ENCODE measurements around the gene SHISAL1.
A peak's percentile ranks its signal among the peaks of the same experiment; 100 is the strongest.
"Not testable (repeated sequence)": the region's sequence is repeated elsewhere in the genome, so short reads cannot be mapped to it uniquely, and the experiment has no call there.

SHISAL1 gene

GRCh38 chr22:44330188-44330743 is 17.5 kb upstream of the SHISAL1 start:
- DNase-seq (ENCODE audit: extremely low spot score, insufficient read length, low read depth), result no peak
- FAIRE-seq, result no peak

DNA sequence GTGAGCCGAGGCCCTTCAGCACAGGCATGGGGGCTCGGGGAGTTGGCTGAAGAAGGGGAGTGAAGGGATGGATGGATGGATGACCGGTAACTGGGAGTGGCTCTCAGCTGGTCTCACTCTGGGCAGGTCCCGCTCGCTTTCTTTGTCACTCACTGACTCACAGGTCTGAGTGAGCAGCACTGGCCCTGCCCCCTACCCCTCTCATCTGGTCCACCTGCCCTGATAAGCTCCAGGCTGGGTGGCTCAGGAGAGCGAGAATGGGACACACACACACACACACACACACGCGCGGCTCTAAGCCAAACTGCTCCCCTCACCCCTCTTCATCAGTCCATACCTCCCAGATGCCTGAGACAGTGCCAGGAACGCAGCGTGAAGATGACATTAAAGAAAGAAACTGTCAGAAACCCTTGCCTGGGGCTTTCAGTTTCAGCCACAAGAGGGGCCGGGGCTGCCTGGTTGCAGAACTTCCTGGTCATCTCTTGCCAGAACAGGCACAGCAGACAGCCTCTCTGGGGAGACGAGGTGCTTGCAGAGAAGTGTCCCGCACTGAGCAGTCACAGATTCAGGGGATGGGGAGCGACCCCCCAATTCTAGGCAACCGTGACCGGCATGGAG is 16.5 kb upstream of the SHISAL1 start:
- DNase-seq (ENCODE audit: extremely low spot score, insufficient read length, low read depth), result peak; percentile 70
- FAIRE-seq, result peak; percentile 95

- FAIRE-seq (no peak), DNase-seq (ENCODE audit: extremely low spot score, insufficient read length, low read depth) (no peak)
Observed at GRCh38 chr22:44328762-44329161, 16.0 kb upstream of the SHISAL1 start.

DNA sequence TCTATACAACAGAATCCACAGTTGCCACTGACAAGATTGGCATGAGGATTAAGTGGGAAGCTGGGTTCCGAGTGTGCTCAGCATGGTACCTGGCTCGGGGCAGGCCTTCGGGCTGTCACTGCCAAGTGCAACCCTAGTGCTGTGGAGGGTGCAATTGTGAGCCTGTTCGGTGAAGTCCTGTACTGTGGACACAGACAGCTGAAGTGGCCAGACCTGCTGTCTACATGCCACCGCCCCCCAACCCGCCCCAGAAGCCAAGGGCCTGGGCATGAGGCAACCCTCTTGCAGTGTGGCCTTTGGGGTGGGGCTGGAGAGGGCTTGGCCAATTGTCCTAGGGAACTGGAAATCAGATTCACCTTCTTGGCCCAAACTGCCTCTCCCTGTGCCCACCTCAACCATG is 15.6 kb upstream of the SHISAL1 start:
- no peak for FAIRE-seq
- DNase-seq (ENCODE audit: extremely low spot score, insufficient read length, low read depth), result no peak

- DNase-seq (ENCODE audit: extremely low spot score, insufficient read length, low read depth) (no peak), FAIRE-seq (no peak)
Observed at GRCh38 chr22:44326491-44326885, 13.7 kb upstream of the SHISAL1 start.

DNA sequence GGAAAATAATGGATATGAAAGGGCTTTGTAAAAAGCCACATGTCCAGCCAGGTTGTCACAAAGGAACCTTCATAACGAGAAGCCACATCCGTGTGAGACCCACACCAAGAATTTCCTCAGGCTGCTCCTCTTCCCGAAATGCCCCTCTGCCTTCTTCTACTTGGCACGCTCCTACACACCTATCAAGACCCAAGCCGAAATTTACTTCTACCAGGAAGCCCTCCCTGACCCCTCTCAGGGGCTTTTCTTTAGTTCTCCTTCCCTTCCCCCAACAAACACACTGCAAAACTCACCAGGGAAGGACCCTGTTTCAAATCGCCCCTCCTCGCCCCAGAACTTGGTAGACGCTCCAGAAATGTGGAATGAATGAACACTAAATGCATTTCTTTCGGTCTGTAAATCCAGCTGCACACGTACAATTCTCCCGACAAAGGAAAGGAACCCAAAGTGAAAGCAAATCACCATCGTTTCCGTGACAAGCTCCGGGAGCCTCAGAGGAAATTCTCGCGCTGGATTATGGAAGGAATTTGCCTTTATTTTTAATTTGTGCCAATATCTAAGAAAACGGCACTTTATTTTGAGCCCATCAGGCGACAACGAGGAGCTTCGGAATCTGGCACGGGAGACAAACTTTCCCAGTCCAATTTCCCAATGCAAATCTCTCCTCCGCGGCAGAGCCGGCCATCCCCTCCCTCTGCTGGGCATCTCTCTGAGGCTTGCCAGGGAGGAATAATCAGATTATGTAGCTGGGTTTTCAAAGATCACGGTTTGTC is 13.2 kb upstream of the SHISAL1 start:
- DNase-seq (ENCODE audit: extremely low spot score, insufficient read length, low read depth), result no peak
- no peak for FAIRE-seq

DNA sequence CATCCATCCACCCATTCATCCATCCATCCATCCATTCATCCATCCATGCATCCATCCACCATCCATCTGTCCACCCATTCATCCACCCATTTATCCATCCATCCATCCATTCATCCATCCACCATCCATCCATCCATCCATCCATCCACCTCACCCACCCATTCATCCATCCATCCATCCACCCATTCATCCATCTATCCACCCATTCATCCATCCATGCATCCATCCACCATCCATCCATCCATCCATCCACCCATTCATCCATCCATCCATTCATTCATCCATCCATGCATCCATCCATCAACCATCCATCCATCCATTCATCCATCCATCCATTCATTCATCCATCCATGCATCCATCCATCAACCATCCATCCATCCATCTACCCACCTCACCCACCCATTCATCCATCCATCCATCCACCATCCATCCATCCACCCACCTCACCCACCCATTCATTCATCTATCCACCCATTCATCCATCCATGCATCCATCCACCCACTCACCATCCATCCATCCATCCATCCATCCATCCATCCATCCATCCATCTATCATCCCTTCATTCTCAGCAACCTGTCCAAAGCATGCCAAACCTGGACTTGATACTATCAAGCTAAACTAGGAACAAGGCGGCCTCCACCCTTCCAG is 10.5 kb upstream of the SHISAL1 start:
- FAIRE-seq; DNase-seq (ENCODE audit: extremely low spot score, insufficient read length, low read depth): not testable (repeated sequence)

- DNase-seq (ENCODE audit: extremely low spot score, insufficient read length, low read depth) (no peak), FAIRE-seq (no peak)
Observed at GRCh38 chr22:44319685-44320084, 6.9 kb upstream of the SHISAL1 start.

DNA sequence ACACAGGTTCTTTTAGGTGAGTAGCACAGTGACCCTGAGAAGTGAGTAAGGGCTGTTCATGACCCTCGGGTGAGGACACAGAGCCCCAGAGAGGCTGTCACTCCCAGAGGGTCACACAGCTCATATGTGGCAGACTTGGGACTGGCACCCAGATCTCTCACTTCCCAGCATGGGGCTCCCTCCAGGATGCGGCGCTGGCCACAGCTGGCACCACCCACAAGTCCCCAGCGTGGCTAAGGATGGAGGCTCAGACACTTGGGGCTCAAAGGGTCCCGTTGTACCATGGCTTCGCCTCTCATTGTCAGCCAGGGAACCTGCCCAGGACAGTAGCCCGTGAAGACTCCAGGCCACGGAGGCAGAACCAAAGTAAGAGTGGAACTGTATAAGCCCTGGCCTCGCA is 6.0 kb upstream of the SHISAL1 start:
- no peak for FAIRE-seq
- DNase-seq (ENCODE audit: extremely low spot score, insufficient read length, low read depth), result no peak

DNA sequence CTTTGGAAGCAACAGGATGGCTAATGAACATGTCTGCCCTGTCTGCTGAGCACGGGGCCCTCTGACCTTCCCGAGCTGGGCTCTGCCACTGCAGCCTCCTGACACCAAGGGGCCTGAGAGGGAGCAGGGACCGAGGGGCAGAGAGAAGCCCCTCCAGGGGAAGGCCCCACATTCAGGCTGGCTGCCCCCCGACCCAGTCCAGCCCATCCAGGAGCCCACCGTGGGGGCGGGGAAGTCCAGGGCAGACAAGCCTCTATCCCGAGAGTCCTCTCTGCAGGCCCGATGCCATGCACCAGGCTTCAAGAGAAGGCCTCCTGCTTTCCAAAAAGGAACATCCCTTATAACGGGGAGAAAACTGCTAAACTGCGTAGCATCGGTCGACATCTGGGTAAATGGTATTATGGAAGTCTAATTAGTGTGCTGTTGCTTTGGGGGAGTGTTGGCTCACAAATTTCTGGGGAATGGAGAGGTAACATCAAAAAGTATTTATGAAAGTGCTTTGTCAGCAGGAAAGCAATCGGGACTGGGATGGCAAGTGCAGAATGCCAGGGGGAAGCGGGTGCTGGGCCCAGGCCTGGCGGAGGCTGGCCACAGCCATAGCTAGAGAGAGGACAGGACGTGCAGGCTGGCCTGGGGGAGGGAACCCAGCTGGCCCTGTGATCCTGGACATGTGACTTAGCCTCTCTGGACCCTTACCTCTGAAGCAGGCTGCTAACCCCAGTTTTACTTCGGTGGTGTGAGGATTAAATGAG is 5.3 kb upstream of the SHISAL1 start:
- no peak for FAIRE-seq
- no peak for DNase-seq (ENCODE audit: extremely low spot score, insufficient read length, low read depth)

- DNase-seq (ENCODE audit: extremely low spot score, insufficient read length, low read depth) (no peak), FAIRE-seq (no peak)
Observed at GRCh38 chr22:44317123-44317444, 4.3 kb upstream of the SHISAL1 start.

DNA sequence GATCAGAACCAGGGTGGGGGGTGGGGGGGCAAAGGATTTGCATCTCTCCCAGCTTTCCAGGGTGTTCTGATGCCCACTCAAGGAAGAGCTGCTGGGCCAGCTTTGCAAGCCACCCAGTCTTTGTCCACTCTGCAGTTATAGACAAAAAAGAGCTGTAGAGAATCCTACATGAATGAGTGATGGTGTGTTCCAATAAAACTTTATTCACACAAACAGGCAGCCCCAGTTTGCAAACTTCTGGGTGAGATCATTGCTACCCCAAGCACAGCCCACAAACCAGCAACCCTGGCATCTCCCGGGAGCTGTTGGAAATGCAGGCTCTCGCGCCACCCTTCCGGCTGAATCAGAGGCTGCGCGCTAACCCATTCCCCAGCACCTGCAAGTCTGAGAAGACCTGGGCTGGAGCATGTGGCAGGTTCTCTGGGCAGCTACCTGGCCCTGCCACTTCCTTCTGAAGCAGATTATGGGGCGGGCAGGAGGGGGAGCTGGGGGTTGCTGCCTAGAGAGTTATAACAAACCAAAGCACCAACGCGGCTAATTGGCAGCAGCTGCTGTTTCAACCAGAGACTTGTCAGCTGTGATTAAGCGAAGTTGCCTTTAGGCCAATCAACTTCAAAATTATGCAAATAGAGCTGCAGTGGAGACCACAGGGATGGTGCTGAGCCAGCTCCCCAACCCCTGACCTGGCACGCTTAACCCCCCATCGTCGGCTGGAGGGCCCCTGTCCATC is 3.8 kb upstream of the SHISAL1 start:
- no peak for FAIRE-seq

DNA sequence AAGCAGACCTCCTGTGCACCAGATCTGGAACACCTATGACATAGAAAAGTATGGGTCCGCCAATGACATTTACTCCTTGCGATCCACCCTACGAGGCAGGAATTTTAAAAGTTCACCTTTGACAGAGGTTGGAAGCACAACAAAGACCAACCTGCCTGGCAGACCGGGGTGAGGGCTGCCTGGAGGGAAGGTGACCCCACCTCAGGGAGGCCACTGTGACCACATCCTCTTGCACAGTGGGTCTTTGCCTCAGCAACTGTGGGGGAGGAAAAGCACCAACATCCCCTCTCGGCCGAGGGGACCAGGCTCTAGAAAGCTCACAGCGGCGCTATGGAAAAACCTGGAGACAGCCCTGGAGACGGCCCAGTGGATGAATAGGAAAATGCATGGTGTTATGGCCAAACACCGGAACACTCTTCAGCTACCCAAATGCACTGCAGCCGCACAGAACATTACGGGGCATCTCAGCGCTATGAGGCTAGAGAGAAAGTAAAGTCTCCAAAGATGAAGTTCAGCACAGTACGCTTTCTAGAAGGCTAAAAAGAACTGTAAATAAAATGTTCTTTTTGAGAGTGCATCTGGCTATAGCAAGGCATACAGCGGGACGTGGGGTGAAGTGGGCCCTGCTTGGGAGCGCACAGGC is 1.8 kb upstream of the SHISAL1 start:
- FAIRE-seq (no peak), DNase-seq (ENCODE audit: extremely low spot score, insufficient read length, low read depth) (no peak)

More for the DNA sequence above, 3.8 kb upstream of the SHISAL1 start:
- no peak for DNase-seq (ENCODE audit: extremely low spot score, insufficient read length, low read depth)

DNA sequence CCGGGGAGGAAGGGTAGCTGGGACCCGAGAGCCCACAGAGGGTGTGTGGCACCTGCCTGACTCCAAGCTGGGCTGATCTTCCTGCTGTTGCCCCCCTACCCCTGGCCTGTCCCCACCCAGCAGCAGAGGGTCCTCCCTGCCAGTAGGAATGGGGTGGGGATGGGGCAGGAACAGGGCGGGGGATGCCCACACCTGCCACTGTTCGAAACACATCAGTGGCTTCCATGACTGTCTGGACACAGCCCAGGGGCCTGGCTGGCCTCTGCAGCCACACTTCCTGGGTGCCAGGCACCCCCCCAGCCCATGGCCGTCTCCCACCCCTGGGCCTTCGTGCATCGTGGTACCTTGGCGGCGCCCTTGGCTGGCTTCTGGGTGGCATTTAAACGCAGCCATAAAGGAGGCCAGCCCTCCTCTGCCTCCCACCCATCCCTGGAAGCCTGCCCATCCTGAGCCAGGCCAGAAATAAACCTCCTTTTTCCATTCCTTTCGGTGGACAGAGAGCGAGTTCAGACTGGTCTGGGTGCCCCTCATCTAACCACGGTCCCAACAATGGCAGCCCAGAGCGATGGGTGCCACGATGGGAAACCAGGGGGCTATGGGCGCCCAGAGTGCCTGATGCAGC is 745 bp upstream of the SHISAL1 start:
- FAIRE-seq (no peak), DNase-seq (ENCODE audit: extremely low spot score, insufficient read length, low read depth) (no peak)

DNA sequence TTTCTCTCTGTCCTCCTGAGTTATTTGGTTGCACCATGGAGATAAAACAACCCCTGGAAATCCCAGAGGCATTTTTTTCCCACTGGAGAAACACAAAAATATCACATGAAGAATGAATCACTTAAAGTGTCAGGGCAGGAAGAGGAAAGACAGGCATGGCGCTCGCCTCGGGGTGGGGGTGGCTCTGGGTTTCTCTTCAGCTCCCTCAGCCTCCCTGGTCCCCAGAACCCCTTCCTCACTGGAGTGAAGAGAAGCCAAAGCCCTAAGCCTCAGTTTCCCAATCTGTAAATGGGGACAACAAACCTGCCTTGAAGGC is 938 bp downstream of the SHISAL1 start:
- DNase-seq (ENCODE audit: extremely low spot score, insufficient read length, low read depth), result no peak
- no peak for FAIRE-seq

- DNase-seq (ENCODE audit: extremely low spot score, insufficient read length, low read depth) (no peak), FAIRE-seq (no peak)
Observed at GRCh38 chr22:44311104-44311854, 1.5 kb downstream of the SHISAL1 start.

DNA sequence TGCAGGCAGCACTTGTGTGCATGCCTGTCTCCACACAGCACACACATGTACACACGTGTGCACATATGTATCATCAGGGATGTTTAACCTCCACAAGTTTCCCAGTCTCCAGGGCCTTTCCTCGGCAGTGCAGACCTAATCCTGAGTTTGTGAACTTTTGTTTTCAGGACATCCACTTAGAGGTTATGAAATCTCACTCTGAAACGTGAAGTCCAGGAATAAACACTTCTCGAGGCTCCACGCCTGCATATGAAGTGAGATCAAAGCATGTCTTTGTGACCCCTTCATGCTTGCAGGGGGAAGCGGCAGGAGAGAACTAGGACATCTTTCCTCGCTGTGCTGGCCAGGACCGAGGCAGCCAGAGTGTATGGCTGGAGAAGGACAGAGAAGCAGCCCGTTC is 3.1 kb downstream of the SHISAL1 start:
- no peak for DNase-seq (ENCODE audit: extremely low spot score, insufficient read length, low read depth)
- no peak for FAIRE-seq

DNA sequence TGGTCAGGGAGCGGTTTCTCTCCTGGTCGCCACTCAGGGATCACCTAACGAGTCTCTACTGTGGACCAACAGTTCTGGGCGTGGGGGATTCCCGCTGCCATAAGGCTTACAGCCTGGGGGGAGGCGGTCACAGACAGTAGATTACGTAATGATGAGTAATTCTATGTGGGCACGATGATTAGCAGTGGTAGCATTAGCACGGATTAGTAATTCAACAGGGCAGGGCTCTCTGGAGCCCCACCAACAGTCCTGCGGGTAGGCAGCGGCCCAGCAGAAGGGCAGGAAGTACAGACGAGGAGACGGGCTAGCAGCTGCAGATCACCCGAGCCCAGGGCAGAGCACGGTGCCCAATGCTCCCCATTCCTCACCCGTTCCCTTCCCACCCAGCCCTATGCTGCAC is 3.6 kb downstream of the SHISAL1 start:
- no peak for FAIRE-seq
- no peak for DNase-seq (ENCODE audit: extremely low spot score, insufficient read length, low read depth)

All from GM18507 (cell line).